Measurements from ENCODE around the gene ISG20L2.

DNA sequence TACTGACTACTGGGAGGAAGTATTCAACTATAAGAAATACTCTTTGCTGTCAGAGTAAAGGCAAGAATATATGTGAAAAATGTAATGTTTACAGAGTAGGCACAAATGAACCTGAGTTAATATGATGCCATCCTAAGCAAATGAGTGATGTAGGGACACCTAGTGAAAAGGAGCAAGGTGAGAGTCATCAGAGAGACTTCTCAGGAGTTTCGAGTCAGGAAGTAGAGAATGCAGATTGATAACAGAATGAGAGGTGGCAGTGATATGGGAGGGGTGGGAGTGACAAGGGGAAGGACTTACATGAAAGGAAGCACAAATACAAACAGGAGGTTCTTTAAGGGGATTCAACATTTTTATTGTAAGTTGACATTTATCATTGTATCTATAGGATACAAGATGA, 49.0 kb upstream of the ISG20L2 start:
- TF ChIP-seq CTCF (IDR thresholded peaks at IDR 0.05) (no peak), POLR2A (IDR thresholded peaks at IDR 0.05) (no peak)
